MCF 10A (cell line): ENCODE data around the gene C19orf81. TPM values are rescaled to one million over a fixed set of nuclear protein-coding genes. Genes with fewer than 3 reads are reported as not detected.

ENCODE experiments used
- BruUV-seq: library from RNA; stranded (reverse); fragments of 400-500 nt; replicated peaks from 2 replicates; lab custom pipeline; 2021; lab: Mats Ljungman, UMichigan
- CTCF ChIA-PET: fragments of 300-600 bp; sonication (Branson Sonifier 250); formaldehyde crosslinking; extraction: SDS; loops from one replicate; lab custom pipeline; 2021; ENCODE audit warnings: antibody characterized with exemption, inconsistent platforms; lab: Yijun Ruan, JAX
- POLR2A ChIA-PET: fragments of 300-600, 350-650 bp; sonication (Branson Sonifier 250); formaldehyde crosslinking; extraction: SDS; loops from one replicate; lab custom pipeline; 2020; ENCODE audit warnings: antibody characterized with exemption, inconsistent platforms; lab: Yijun Ruan, JAX
- DNase-seq: peaks from one replicate; pipeline ENCODE4 v3.0.0-alpha.2; 2018; ENCODE audit not compliant: unreplicated experiment
- H3K27ac Mint-ChIP-seq: one replicate; pipeline ENCODE4 v1.8.0; 2022; ENCODE audit warnings: mild to moderate bottlenecking, low read depth, mixed read lengths; ENCODE audit not compliant: unreplicated experiment
- H3K27me3 Mint-ChIP-seq: one replicate; pipeline ENCODE4 v1.8.0; 2022; ENCODE audit warnings: mixed read lengths; ENCODE audit not compliant: insufficient read depth, unreplicated experiment
- H3K36me3 Mint-ChIP-seq: one replicate; pipeline ENCODE4 v1.8.0; 2022; ENCODE audit warnings: mild to moderate bottlenecking, moderate library complexity, mixed read lengths; ENCODE audit not compliant: insufficient read depth, unreplicated experiment
- H3K4me1 Mint-ChIP-seq: one replicate; pipeline ENCODE4 v1.8.0; 2022; ENCODE audit warnings: mixed read lengths; ENCODE audit not compliant: insufficient read depth, unreplicated experiment
- H3K4me3 Mint-ChIP-seq: one replicate; pipeline ENCODE4 v1.8.0; 2022; ENCODE audit warnings: mild to moderate bottlenecking, moderate library complexity, mixed read lengths; ENCODE audit not compliant: unreplicated experiment
- H3K9me3 Mint-ChIP-seq: one replicate; pipeline ENCODE4 v1.8.0; 2022; ENCODE audit warnings: mixed read lengths; ENCODE audit not compliant: unreplicated experiment
- CTCF ChIP-seq: fragments of 200-600 bp; IDR thresholded peaks from one replicate; pipeline ENCODE4 v1.8.0; 2022; ENCODE audit warnings: antibody characterized with exemption, mild to moderate bottlenecking; ENCODE audit not compliant: unreplicated experiment
- intact Hi-C: fragments of 100-400 bp; cut with micrococcal nuclease; formaldehyde crosslinking; loops from 2 replicates; pipeline ENCODE4 v1.14.1; 2022
- total RNA-seq: library from RNA; stranded (reverse); gene quantifications from 2 replicates; pipeline ENCODE4 v1.2.3, GENCODE V29; 2022

C19orf81 gene
- total RNA-seq, 1 experiment from 2014 or later = not detected

DNA sequence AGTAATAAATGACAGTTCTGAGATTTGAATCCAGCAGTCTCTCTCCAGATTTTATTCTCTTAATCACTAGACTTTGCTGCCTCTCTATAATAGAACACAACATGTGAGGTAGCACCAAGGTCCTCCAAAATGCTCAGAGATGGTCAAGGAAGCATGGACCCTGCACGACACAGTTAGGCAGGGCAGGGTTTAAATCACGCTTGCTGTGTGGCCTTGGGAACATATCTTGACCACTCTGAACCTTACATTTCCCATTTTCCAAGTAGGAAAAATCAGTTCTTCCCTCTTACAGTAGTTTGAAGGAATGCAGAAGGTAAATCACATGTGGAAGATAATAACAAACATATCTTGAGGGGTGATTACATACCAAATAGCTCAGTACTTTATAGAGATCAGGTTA lies 15.9 kb upstream of the C19orf81 start:
- ChIA-PET POLR2A (no interaction called here), CTCF (no interaction called here)
- no peak overlapping the region for H3K4me3 Mint-ChIP-seq
- no peak overlapping the region for H3K27ac Mint-ChIP-seq
- BruUV-seq = no TSS peak
- TF ChIP-seq CTCF = no peak
- no peaks in the 10 kb centered on the region for H3K36me3 Mint-ChIP-seq
- no peak for DNase-seq
- intact Hi-C loops = no loop called here
- peaks cover 41% of the 10 kb centered on the region for H3K9me3 Mint-ChIP-seq
- no peaks in the 10 kb centered on the region for H3K4me1 Mint-ChIP-seq
- H3K27me3 Mint-ChIP-seq = peaks cover 16% of the 10 kb centered on the region

DNA sequence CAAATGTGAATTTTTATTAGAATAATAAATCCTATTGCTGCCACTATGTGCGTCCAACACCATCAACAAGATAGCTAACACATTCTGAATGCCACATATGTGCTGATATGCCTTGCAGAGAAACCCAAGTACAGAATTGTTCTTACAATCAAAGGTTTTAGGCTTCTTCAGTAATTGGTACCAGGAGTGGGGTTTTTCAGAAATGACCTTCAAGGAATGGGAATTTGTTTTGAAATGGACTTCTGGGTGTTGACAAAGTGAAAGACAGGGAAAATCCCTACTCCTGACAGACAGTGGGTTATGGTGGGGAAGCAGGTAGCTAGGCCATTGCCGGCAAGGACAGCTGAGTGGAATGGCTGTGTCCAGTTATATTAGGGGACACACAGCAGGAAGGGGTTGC lies 15.3 kb upstream of the C19orf81 start:
- DNase-seq = no peak
- TF ChIP-seq CTCF = no peak
- H3K9me3 Mint-ChIP-seq = peaks cover 36% of the 10 kb centered on the region
- ChIA-PET CTCF (no interaction called here), POLR2A (no interaction called here)
- peaks cover 22% of the 10 kb centered on the region for H3K27me3 Mint-ChIP-seq
- H3K36me3 Mint-ChIP-seq = no peaks in the 10 kb centered on the region
- BruUV-seq = no TSS peak
- intact Hi-C loops = no loop called here
- no peaks in the 10 kb centered on the region for H3K4me1 Mint-ChIP-seq
- H3K27ac Mint-ChIP-seq = no peak overlapping the region
- H3K4me3 Mint-ChIP-seq = no peak overlapping the region

GRCh38 chr19:50636317-50637085 lies 12.7 kb upstream of the C19orf81 start:
- Mint-ChIP-seq H3K36me3 (no peaks in the 10 kb centered on the region), H3K27ac (no peak overlapping the region), H3K4me1 (no peaks in the 10 kb centered on the region), H3K9me3 (peaks cover 25% of the 10 kb centered on the region), H3K27me3 (peaks cover 24% of the 10 kb centered on the region), H3K4me3 (no peak overlapping the region)
- DNase-seq = no peak
- intact Hi-C loops = no loop called here
- no peak for TF ChIP-seq CTCF
- ChIA-PET POLR2A (no interaction called here), CTCF (no interaction called here)
- BruUV-seq = no TSS peak

DNA sequence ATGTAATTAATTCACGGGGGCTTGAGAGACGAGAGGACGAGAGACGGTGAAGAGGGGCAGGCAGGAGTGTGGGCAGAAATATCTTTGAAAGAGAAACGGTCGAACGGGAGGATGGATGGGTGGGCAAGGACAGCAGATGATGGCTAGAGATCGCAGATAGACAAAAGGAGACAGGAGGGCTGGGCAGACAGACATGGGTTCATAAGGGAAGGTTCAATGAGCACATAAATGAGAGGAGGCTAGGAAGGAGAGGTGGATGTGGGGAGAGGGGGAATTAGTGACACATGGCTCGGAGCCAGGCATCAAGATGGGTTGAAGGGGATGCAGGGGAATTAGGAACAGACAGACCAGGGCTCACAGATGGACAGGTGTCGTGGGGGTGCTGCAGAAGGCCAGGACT lies 10.6 kb upstream of the C19orf81 start:
- H3K27me3 Mint-ChIP-seq = peaks cover 24% of the 10 kb centered on the region
- H3K4me1 Mint-ChIP-seq = no peaks in the 10 kb centered on the region
- no peak overlapping the region for H3K27ac Mint-ChIP-seq
- ChIA-PET POLR2A (interaction anchor here (0.6 kb wide), 1 partner anchor 100 kb away, joined by 4 read pairs; no protein-coding TSS in a partner anchor), CTCF (no interaction called here)
- H3K9me3 Mint-ChIP-seq = peaks cover 16% of the 10 kb centered on the region
- DNase-seq = no peak
- intact Hi-C loops = no loop called here
- TF ChIP-seq CTCF = no peak
- no TSS peak for BruUV-seq
- no peak overlapping the region for H3K4me3 Mint-ChIP-seq
- no peaks in the 10 kb centered on the region for H3K36me3 Mint-ChIP-seq
